ENCODE measurements around the gene CEPT1. TPM values are rescaled to one million over a fixed set of nuclear protein-coding genes. Genes with fewer than 3 reads are reported as not detected.
"Not testable (repeated sequence)": the region's sequence is repeated elsewhere in the genome, so short reads cannot be mapped to it uniquely, and the experiment has no call there.

Gene CEPT1
- 25.3 and 26.0 TPM in 2 replicates for total RNA-seq
- long read RNA-seq, full-length matches to known transcripts = 113 of 136 reads
- long read RNA-seq, partial matches to known transcripts = 11 of 136 reads
- long read RNA-seq, other reads (novel, unspliced or antisense) = 12 of 136 reads

GRCh38 chr1:111139956-111140679 is at the start of gene CEPT1, which contains the start of gene DRAM2:
Gene CEPT1 (plus strand): TSS chr1:111140223. CDS start chr1:111147715, 7,492 bp downstream.
Gene DRAM2 (minus strand): TSS chr1:111140093. CDS start chr1:111131554, 8,539 bp downstream.
- H3K27me3 Mint-ChIP-seq (ENCODE audit: unreplicated experiment) = no peaks in the 10 kb centered on the region
- peak within 1 kb of the TSS; percentile 100 for H3K4me3 Mint-ChIP-seq (ENCODE audit: unreplicated experiment)
- H3K27ac Mint-ChIP-seq (ENCODE audit: unreplicated experiment) = peak within 1 kb of the TSS; percentile 98
- H3K9me3 Mint-ChIP-seq (ENCODE audit: unreplicated experiment) = no peaks in the 10 kb centered on the region
- peaks cover 28% of the 10 kb centered on the region for H3K4me1 Mint-ChIP-seq (ENCODE audit: unreplicated experiment)
- peaks cover 9% of the 10 kb centered on the region for H3K36me3 Mint-ChIP-seq (ENCODE audit: unreplicated experiment)
- TF ChIP-seq, protein P1, sequence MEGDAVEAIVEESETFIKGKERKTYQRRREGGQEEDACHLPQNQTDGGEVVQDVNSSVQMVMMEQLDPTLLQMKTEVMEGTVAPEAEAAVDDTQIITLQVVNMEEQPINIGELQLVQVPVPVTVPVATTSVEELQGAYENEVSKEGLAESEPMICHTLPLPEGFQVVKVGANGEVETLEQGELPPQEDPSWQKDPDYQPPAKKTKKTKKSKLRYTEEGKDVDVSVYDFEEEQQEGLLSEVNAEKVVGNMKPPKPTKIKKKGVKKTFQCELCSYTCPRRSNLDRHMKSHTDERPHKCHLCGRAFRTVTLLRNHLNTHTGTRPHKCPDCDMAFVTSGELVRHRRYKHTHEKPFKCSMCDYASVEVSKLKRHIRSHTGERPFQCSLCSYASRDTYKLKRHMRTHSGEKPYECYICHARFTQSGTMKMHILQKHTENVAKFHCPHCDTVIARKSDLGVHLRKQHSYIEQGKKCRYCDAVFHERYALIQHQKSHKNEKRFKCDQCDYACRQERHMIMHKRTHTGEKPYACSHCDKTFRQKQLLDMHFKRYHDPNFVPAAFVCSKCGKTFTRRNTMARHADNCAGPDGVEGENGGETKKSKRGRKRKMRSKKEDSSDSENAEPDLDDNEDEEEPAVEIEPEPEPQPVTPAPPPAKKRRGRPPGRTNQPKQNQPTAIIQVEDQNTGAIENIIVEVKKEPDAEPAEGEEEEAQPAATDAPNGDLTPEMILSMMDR (IDR thresholded peaks at IDR 0.05) = no peak
- DNase-seq (ENCODE audit: extremely low spot score, unreplicated experiment) = peak; percentile 96

DNA sequence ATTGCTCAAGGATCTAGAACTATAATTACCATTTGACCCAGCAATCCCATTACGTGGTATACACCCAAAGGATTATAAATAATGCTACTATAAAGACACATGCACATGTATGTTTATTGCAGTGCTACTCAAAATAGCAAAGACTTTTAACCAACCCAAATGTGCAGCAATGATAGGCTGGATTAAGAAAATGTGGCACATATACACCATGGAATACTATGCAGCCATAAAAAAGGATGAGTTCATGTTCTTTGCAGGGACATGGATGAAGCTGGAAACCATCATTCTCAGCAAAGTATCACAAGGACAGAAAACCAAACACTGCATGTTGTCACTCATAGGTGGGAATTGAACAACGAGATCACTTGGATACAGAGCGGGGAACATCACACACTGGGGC is 44.6 kb upstream of the CEPT1 start:
- H3K9me3 Mint-ChIP-seq (ENCODE audit: unreplicated experiment) = peaks cover 38% of the 10 kb centered on the region
- H3K27ac Mint-ChIP-seq (ENCODE audit: unreplicated experiment); H3K27me3 Mint-ChIP-seq (ENCODE audit: unreplicated experiment); H3K36me3 Mint-ChIP-seq (ENCODE audit: unreplicated experiment); DNase-seq (ENCODE audit: extremely low spot score, unreplicated experiment); H3K4me1 Mint-ChIP-seq (ENCODE audit: unreplicated experiment); H3K4me3 Mint-ChIP-seq (ENCODE audit: unreplicated experiment): not testable (repeated sequence)

GRCh38 chr1:111097356-111098099 is 42.5 kb upstream of the CEPT1 start:
- Mint-ChIP-seq H3K4me3 (ENCODE audit: unreplicated experiment) (no peak overlapping the region), H3K9me3 (ENCODE audit: unreplicated experiment) (peaks cover 53% of the 10 kb centered on the region), H3K36me3 (ENCODE audit: unreplicated experiment) (no peaks in the 10 kb centered on the region), H3K4me1 (ENCODE audit: unreplicated experiment) (no peaks in the 10 kb centered on the region), H3K27ac (ENCODE audit: unreplicated experiment) (no peak overlapping the region), H3K27me3 (ENCODE audit: unreplicated experiment) (no peaks in the 10 kb centered on the region)
- TF ChIP-seq, protein P1 (IDR thresholded peaks at IDR 0.05) = no peak
- DNase-seq (ENCODE audit: extremely low spot score, unreplicated experiment) = no peak

DNA sequence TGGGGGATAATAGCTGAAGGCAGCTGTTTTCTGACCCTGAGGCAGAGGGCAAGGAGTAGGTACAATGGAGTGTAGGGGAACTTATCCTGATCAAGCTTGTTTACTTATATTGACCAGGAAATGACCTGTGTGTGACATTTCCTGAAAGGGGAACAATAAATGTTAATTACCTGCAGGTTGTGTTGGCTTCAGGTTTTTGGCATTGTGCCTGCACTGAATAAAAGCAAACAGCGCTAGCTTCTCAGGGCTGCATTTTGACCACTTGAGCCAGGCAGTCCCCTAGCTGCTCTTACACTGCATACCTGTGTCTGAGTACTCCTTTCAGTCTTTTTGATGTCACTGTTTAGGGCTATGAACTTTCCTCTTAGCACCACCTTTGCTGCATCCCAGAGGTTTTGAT is 40.7 kb upstream of the CEPT1 start:
- Mint-ChIP-seq H3K4me1 (ENCODE audit: unreplicated experiment) (no peaks in the 10 kb centered on the region), H3K36me3 (ENCODE audit: unreplicated experiment) (peaks cover 3% of the 10 kb centered on the region), H3K4me3 (ENCODE audit: unreplicated experiment) (no peak overlapping the region), H3K27me3 (ENCODE audit: unreplicated experiment) (no peaks in the 10 kb centered on the region), H3K27ac (ENCODE audit: unreplicated experiment) (no peak overlapping the region), H3K9me3 (ENCODE audit: unreplicated experiment) (peaks cover 51% of the 10 kb centered on the region)
- TF ChIP-seq, protein P1 (IDR thresholded peaks at IDR 0.05) = no peak
- no peak for DNase-seq (ENCODE audit: extremely low spot score, unreplicated experiment)

DNA sequence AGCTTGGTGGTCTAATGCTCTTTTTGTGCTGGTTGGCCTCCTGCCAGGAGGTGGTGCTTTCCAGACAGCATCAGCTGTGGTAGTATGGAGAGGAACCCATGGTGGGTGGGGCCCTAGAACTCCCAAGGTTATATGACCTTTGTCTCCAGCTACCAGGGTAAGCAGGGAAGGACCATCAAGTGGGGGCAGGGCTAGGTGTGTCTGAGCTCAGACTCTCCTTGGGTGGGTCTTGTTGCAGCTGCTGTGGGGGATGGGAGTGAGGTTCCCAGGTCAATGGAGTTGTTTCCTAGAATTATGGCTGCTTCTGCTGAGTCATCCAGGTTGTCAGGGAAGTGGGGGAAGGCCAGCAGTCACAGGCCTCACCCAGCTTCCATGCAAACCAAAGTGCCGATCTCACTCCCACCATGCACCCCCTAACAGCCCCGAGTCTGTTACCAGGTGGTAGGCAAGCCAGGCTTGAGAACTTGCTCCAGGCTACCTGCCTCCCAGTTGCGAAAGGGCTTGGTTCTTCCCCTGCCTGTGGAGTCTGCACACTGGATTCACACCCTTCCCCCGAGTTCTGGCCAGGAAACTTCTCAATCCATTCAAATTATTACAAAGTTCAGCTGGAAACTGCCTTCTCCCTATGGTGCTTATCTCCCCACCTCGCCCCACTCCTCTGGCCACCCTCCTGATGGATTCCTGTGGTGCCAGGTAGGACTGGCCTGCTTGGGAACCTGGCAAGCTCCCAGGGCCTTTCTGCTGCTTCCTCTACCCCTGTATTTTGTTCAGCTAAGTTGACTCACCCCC is 38.0 kb upstream of the CEPT1 start:
- peaks cover 56% of the 10 kb centered on the region for H3K9me3 Mint-ChIP-seq (ENCODE audit: unreplicated experiment)
- TF ChIP-seq, protein P1 (IDR thresholded peaks at IDR 0.05) = no peak
- H3K4me3 Mint-ChIP-seq (ENCODE audit: unreplicated experiment) = no peak overlapping the region
- no peaks in the 10 kb centered on the region for H3K27me3 Mint-ChIP-seq (ENCODE audit: unreplicated experiment)
- H3K4me1 Mint-ChIP-seq (ENCODE audit: unreplicated experiment) = no peaks in the 10 kb centered on the region
- peaks cover 3% of the 10 kb centered on the region for H3K36me3 Mint-ChIP-seq (ENCODE audit: unreplicated experiment)
- no peak for DNase-seq (ENCODE audit: extremely low spot score, unreplicated experiment)
- H3K27ac Mint-ChIP-seq (ENCODE audit: unreplicated experiment) = no peak overlapping the region

All from osteocyte (in vitro differentiated cells).